ENCODE results near the gene OR1I1. TPM values are rescaled to one million over a fixed set of nuclear protein-coding genes. Genes with fewer than 3 reads are reported as not detected.

OR1I1 gene
- total RNA-seq, 1 experiment from 2014 or later = not detected

DNA sequence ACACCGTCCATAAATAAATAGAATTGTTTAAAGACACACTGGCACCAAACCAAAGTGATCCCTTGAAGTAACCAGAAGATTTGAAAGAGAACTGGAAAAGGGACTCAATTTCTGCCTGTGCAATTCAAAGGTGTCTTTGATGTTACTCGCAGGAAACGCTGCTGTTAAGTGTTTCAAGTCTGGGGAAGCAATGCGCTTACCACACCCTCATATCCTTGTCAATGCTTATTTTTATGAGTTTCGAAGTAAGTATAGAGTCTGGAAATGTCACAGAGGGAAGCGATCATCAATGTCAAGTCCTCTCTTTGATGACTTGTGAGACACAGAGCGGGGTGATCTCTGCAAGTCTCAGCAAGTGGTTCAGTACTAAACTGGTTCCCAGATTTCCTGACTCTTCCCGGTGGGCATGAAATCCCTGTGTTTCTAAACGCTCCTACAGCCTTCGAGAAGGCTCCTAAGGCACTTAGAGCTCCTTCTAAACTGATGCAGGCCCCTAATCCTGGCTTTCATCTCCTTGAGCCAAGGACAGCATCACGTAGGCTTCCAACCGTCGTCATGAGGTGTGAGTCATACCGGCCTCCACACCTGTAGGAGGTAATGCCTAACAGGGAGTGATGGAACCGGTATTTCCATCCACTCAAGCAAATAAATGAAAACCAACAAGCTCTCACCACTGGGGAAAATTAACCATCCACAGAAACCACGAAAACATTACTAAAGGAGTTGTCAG, 48.0 kb downstream of the OR1I1 start:
- peak; percentile 16 for DNase-seq (ENCODE audit: low read depth, low spot score)
- ChIA-PET POLR2A (no interaction called here), CTCF (no interaction called here), RAD21 (ENCODE audit: low non-redundant PET in 1 of 2, low total read pairs in 2 of 2, uncharacterized antibody in 2 of 2, unreplicated experiment in 2 of 2) (no interaction called here)
- no peak for ATAC-seq
- Histone ChIP-seq H3K9me2 (ENCODE audit: insufficient read depth) (no peaks in the 10 kb centered on the region), H3K9me3 (ENCODE audit: control insufficient read depth in 1 of 2, insufficient read depth in 1 of 2, low read depth in 1 of 2, low read length in 2 of 2) (no peaks in the 10 kb centered on the region), H3K4me1 (ENCODE audit: control insufficient read depth in 1 of 2, insufficient read depth in 2 of 2, low read length in 2 of 2) (peaks cover 10 to 18% of the 10 kb centered on the region in 2 experiments; a peak in 3 of 4 replicates), H3K4me3 (replicated peaks in 1 of 2; ENCODE audit: low read depth in 1 of 2, low read length in 2 of 2) (no peak overlapping the region), H3K27ac (ENCODE audit: low read depth, low read length) (no peak overlapping the region), H3K4me2 (ENCODE audit: low read length) (peak overlapping the region; percentile 15; the same call in 1 of the 2 replicates), H2AFZ (ENCODE audit: low read depth, low read length, poor library complexity, severe bottlenecking) (peak overlapping the region; percentile 28), H3K9ac (ENCODE audit: low read length) (no peak overlapping the region), H3K27me3 (ENCODE audit: insufficient read depth, low read length) (no peaks in the 10 kb centered on the region), H3K79me2 (ENCODE audit: insufficient read depth, low read length) (peaks cover 5% of the 10 kb centered on the region; the same call in 1 of the 2 replicates), H3K36me3 (ENCODE audit: control insufficient read depth in 1 of 2, insufficient read depth in 2 of 2, low read length in 2 of 2) (no peaks in the 10 kb centered on the region), H4K20me1 (ENCODE audit: insufficient read depth) (no peaks in the 10 kb centered on the region)
- intact Hi-C loops (cut with micrococcal nuclease) = no loop called here
- peak; percentile 51 for TF ChIP-seq TCF7L2 (IDR thresholded peaks at IDR 0.05; ENCODE audit: borderline replicate concordance, extremely low read depth, insufficient read depth, insufficient read length)
- 0 out of 2 replicates have a peak, but pooled peaks have one; percentile 34 for TF ChIP-seq JUND (IDR thresholded peaks at IDR 0.05)
- TF ChIP-seq FOSL1 (IDR thresholded peaks at IDR 0.05; ENCODE audit: low read depth) = peak; percentile 48; the same call in 1 of the 2 replicates
- no peak for TF ChIP-seq ZFX (IDR thresholded peaks at IDR 0.05)
- TF ChIP-seq CEBPB (IDR thresholded peaks at IDR 0.05; ENCODE audit: low read depth) = no peak
- no peak for TF ChIP-seq ATF3 (IDR thresholded peaks at IDR 0.05)
- no peak for TF ChIP-seq YY1 (IDR thresholded peaks at IDR 0.05; ENCODE audit: extremely low read depth, insufficient replicate concordance, low read depth, low read length)
- no peak for TF ChIP-seq SP1 (IDR thresholded peaks at IDR 0.05; ENCODE audit: low read depth)
- TF ChIP-seq POLR2AphosphoS5 (IDR thresholded peaks at IDR 0.05; ENCODE audit: low read depth, low read length) = no peak
- no TSS peak for BruUV-seq (replicated peaks)

Measured in HCT116 (cell line).